Hepatocyte (in vitro differentiated cells): ENCODE data around the gene SAMD7. TPM values are rescaled to one million over a fixed set of nuclear protein-coding genes. Genes with fewer than 3 reads are reported as not detected.

Experiments
- DNase-seq: peaks from one replicate; pipeline ENCODE4 v3.0.0-alpha.2; 2016; ENCODE audit warnings: low spot score
- H2AFZ ChIP-seq: fragments of 200-600 bp; sonication (generic); 2 replicates; pipeline ENCODE4 v1.6.0; 2016; ENCODE audit warnings: antibody characterized with exemption, mild to moderate bottlenecking
- H3K27ac ChIP-seq: fragments of 200-600 bp; sonication (generic); 2 replicates; pipeline ENCODE4 v1.5.1; 2016; ENCODE audit warnings: mild to moderate bottlenecking
- H3K27me3 ChIP-seq: fragments of 200-600 bp; sonication (generic); 2 replicates; pipeline ENCODE4 v1.6.1; 2016
- H3K36me3 ChIP-seq: fragments of 200-600 bp; sonication (generic); replicated peaks from 2 replicates; pipeline ENCODE4 v1.5.1; 2016; ENCODE audit warnings: low read depth; ENCODE audit not compliant: insufficient read depth
- H3K4me1 ChIP-seq: fragments of 200-600 bp; sonication (generic); 2 replicates; pipeline ENCODE4 v1.5.1; 2016; ENCODE audit warnings: mild to moderate bottlenecking, moderate library complexity; ENCODE audit not compliant: insufficient read depth
- H3K4me2 ChIP-seq: fragments of 200-600 bp; sonication (generic); 2 replicates; pipeline ENCODE4 v1.6.0; 2016
- H3K4me3 ChIP-seq: fragments of 200-600 bp; sonication (generic); 2 replicates; pipeline ENCODE4 v1.5.1; 2016; ENCODE audit warnings: mild to moderate bottlenecking
- H3K79me2 ChIP-seq: fragments of 200-600 bp; sonication (generic); 2 replicates; pipeline ENCODE4 v1.6.0; 2017; ENCODE audit warnings: mild to moderate bottlenecking
- H3K9me2 ChIP-seq: fragments of 200-600 bp; sonication (generic); replicated peaks from 2 replicates; pipeline ENCODE4 v1.6.0; 2017; ENCODE audit warnings: mild to moderate bottlenecking; ENCODE audit not compliant: insufficient read depth
- H3K9me3 ChIP-seq: fragments of 200-600 bp; sonication (generic); 2 replicates; pipeline ENCODE4 v1.5.1; 2016; ENCODE audit warnings: low read depth, mild to moderate bottlenecking
- H4K20me1 ChIP-seq: fragments of 200-600 bp; sonication (generic); 2 replicates; pipeline ENCODE4 v1.6.0; 2016; ENCODE audit warnings: mild to moderate bottlenecking; ENCODE audit not compliant: insufficient read depth, poor library complexity, severe bottlenecking
- CTCF ChIP-seq: fragments of 200-600 bp; sonication (generic); IDR thresholded peaks from 2 replicates; pipeline ENCODE4 v1.5.1; 2016; ENCODE audit warnings: antibody characterized with exemption, mild to moderate bottlenecking; ENCODE audit not compliant: poor library complexity
- EZH2 ChIP-seq: fragments of 200-600 bp; sonication (generic); IDR thresholded peaks from 2 replicates; pipeline ENCODE4 v1.6.1; 2016; ENCODE audit warnings: antibody characterized with exemption, mild to moderate bottlenecking, borderline replicate concordance
- EZH2phosphoT487 ChIP-seq: fragments of 200-600 bp; sonication (generic); IDR thresholded peaks from one replicate; pipeline ENCODE4 v1.6.1; 2018; ENCODE audit warnings: antibody characterized with exemption, mild to moderate bottlenecking, low read depth, moderate library complexity; ENCODE audit not compliant: unreplicated experiment, severe bottlenecking
- WGBS: methylation state at CpG from one replicate; pipeline ENCODE4 v1.1.6; 2016; ENCODE audit warnings: low lambda C conversion rate; ENCODE audit errors: missing lambda C conversion rate; 5-methylcytosine and 5-hydroxymethylcytosine counted together
- polyA plus RNA-seq: library from polyadenylated mRNA; unstranded; fragments of >200 nt; fragmentation: Nextera tagmentation; extraction: Ambion mirVana; gene quantifications from 2 replicates; pipeline ENCODE4 v1.2.1, GENCODE V29; 2016
- total RNA-seq: library from RNA; depleted of rRNA; stranded (reverse); fragments of >200 nt; gene quantifications from 2 replicates; pipeline ENCODE4 v1.2.3, GENCODE V29; 2014

The SAMD7 gene
- total and polyA plus RNA-seq, 2 experiments from 2014 or later = not detected

DNA sequence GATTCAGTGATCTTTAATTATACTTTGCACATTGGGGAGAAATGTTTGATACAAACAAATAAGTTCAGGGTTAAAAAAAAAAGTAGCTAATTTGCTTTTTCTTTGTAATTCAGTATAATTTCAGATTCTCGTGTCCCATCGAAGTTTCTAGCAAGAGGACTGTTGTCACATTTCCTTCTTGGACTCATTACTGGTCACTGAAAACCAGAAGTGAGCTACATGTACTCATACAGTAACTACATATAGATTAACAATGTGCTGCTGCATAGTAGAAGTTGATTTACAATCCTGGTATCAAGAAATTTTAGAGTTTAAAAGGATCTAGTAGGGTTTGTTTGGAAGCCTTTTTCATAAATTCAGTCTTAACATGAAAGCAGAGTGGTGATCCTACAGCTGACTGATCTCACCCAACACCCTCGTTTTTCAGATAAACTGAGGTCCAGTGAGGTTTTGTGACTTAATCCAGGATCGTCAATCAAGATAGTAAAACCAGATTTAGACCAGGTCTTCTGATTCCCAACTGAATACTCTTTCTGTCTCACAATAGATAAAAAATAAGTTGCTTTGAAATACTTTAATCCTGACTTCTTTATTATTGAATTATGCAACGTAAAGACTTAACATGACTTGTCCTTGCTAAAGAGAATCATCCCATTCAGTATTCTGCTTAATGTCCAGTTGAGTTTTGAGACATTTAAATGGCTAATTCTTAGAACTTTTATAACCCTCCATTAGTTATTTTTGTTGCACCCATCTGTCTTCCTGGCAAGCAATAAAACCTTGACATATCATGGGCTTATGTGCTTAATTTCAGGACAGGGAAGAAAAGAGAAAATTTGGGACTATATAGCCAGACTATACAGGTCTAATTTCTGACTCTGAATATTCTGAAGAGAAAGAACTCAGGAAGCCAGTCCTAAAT lies 58.1 kb downstream of the SAMD7 start:
- Histone ChIP-seq H4K20me1 (peaks cover 70% of the 10 kb centered on the region), H3K9me2 (no peaks in the 10 kb centered on the region), H3K36me3 (no peaks in the 10 kb centered on the region), H3K4me3 (no peak overlapping the region), H3K27ac (no peak overlapping the region), H3K4me1 (peaks cover 17% of the 10 kb centered on the region), H2AFZ (no peak overlapping the region), H3K27me3 (no peaks in the 10 kb centered on the region), H3K4me2 (peak overlapping the region; percentile 79), H3K79me2 (peaks cover 75% of the 10 kb centered on the region), H3K9me3 (no peaks in the 10 kb centered on the region)
- WGBS = 55% methylated on average over 5 of the region's 5 CpGs
- TF ChIP-seq EZH2 (no peak), EZH2phosphoT487 (no peak), CTCF (no peak)
- DNase-seq = no peak

- no peak for DNase-seq
- no peak overlapping the region for H3K4me2 ChIP-seq
- H2AFZ ChIP-seq = no peak overlapping the region
- no peak overlapping the region for H3K27ac ChIP-seq
- TF ChIP-seq EZH2phosphoT487 (no peak), CTCF (no peak), EZH2 (no peak)
- no peaks in the 10 kb centered on the region for H3K9me2 ChIP-seq
- H3K79me2 ChIP-seq = peaks cover 89% of the 10 kb centered on the region
- 70% methylated on average over 1 of the region's 1 CpG for WGBS
- peaks cover 17% of the 10 kb centered on the region for H3K4me1 ChIP-seq
- no peaks in the 10 kb centered on the region for H3K27me3 ChIP-seq
- H3K9me3 ChIP-seq = no peaks in the 10 kb centered on the region
- no peak overlapping the region for H3K4me3 ChIP-seq
- peaks cover 81% of the 10 kb centered on the region for H4K20me1 ChIP-seq
- H3K36me3 ChIP-seq = no peaks in the 10 kb centered on the region
Measured at GRCh38 chr3:169970847-169971246, 59.5 kb downstream of the SAMD7 start.

- peaks cover 17% of the 10 kb centered on the region for H3K4me1 ChIP-seq
Measured at GRCh38 chr3:169971522-169971921, 60.1 kb downstream of the SAMD7 start.

More at GRCh38 chr3:169971522-169971921, 60.1 kb downstream of the SAMD7 start:
- H3K4me3 ChIP-seq = no peak overlapping the region
- H2AFZ ChIP-seq = no peak overlapping the region
- H3K27me3 ChIP-seq = no peaks in the 10 kb centered on the region
- no peaks in the 10 kb centered on the region for H3K9me3 ChIP-seq
- no peak overlapping the region for H3K27ac ChIP-seq
- peaks cover 96% of the 10 kb centered on the region for H3K79me2 ChIP-seq
- WGBS = 95% methylated on average over 2 of the region's 2 CpGs
- TF ChIP-seq CTCF (no peak), EZH2phosphoT487 (no peak), EZH2 (no peak)
- no peak for DNase-seq
- no peaks in the 10 kb centered on the region for H3K36me3 ChIP-seq
- H3K9me2 ChIP-seq = no peaks in the 10 kb centered on the region
- no peak overlapping the region for H3K4me2 ChIP-seq
- peaks cover 85% of the 10 kb centered on the region for H4K20me1 ChIP-seq
